NCI-H460 (cell line): ENCODE results near the gene FOLR1. TPM values are rescaled to one million over a fixed set of nuclear protein-coding genes. Genes with fewer than 3 reads are reported as not detected.
"Not testable (repeated sequence)": the region's sequence is repeated elsewhere in the genome, so short reads cannot be mapped to it uniquely, and the experiment has no call there.

Experiments used
- DNase-seq: peaks from one replicate; pipeline ENCODE4 v3.0.0-alpha.2; 2016; ENCODE audit warnings: low read depth; ENCODE audit errors: extremely low read depth
- polyA plus RNA-seq: library from polyadenylated mRNA; depleted of rRNA; stranded (reverse); fragments of >200 nt; gene quantifications from 2 replicates; pipeline ENCODE4 v1.2.3, GENCODE V29; 2014; cell fraction: nucleus; rRNA removed
- total RNA-seq: library from RNA; depleted of rRNA; stranded (reverse); fragments of >200 nt; shearing (Covaris generic); gene quantifications from 2 replicates; pipeline ENCODE4 v1.2.3, GENCODE V29; 2014; rRNA removed

FOLR1 gene
- total RNA-seq: not detected in 2 replicates
- polyA plus RNA-seq: not detected in 2 replicates

GRCh38 chr11:72191961-72192381 is at the start of gene FOLR1:
Gene FOLR1, plus strand, starts transcription at chr11:72192140. Its CDS starts 34 bp downstream, at chr11:72192174.
- no peak for DNase-seq

DNA sequence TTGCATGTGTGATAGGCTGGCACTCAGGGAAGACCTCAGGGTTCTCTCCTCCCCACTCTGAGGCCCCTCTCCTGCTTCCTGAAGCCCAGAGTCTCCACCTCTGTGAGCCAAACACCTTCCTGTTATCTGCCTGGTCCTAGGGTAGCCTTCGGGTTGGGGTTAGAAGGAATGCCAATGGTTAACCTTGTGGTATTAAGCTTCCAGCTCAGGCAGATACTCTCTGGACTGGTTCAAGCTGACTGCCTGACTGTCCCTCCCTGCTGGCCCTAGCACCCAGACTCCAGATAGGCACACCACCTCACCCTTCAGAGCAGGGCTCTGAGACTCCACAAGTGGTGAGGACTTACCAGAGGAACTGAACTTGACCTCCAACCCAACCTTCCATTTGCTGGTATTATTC is 49.4 kb upstream of the FOLR1 start:
- DNase-seq: not testable (repeated sequence)

DNA sequence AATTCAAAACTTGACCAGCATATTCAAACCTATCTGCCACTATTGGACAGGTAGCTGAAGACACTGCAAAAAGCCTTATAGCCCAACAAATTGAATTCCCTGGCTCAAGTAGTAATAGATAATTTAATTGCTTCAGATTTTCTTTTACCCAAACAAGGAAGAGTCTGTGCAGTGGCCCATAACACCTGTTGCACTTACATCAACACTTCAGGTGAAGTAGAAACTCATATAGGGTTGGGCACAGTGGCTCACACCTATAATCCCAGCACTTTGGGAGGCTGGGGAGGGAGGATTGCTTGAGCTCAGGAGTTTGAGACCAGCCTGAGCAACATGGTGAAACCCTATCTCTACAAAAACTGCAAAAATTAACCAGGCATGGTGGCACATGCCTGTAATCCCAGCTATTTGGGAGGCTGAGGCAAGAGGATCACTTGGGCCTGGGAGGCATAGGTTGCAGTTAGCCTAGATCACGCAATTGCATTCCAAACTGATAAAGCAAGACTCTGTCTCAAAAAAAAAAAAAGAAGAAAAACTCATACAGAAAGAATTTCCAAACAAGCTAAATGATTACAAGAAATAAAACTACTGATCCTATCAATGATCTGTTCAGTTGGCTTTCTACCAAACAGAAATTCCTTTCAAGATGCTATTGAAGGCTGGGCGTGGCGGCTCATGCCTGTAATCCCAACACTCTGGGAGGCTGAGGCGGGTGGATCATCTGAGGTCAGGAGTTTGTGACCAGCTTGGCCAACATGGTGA is 47.0 kb upstream of the FOLR1 start:
- no peak for DNase-seq

GRCh38 chr11:72146625-72147024 is 45.3 kb upstream of the FOLR1 start:
- no peak for DNase-seq

DNA sequence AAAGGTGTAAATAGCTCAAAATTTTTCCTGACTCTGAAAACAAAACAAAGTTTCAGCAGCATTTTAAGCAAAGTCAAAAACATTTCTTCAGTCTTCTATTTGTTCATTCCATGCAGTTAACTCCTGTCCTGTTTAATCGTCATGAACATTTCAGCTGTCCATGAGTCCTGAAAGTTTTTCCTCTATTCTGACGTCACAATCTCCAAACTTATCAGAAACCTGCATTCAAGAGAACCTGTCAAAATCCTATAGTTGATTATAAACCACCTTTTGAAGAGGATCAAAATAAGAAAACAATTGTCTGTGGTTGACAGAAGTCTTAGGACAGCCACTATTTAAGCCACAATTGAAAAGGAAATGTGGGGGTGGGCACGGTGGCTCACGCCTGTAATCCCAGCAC is 41.1 kb upstream of the FOLR1 start:
- no peak for DNase-seq

GRCh38 chr11:72153874-72154273 is 38.1 kb upstream of the FOLR1 start:
- not testable (repeated sequence) for DNase-seq

DNA sequence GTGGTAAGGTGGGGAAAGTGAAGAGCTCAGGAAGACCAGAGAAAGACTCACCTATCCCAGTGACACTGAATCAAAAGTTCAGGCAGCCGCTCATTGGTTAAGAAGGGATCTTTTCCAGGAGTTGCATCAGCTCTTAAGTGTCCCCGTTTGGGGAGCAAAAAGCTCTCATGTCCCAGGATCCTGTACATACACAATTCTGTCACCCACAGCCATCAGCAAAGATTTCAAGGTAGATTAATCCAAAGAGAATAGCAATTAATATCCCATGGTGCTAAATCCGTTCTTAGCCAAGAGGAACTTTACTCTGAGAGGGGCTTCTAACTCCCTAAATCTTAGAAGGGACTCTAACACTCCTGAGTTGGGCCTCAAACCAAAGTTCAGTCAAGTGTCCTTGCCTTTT is 37.1 kb upstream of the FOLR1 start:
- DNase-seq: no peak

DNA sequence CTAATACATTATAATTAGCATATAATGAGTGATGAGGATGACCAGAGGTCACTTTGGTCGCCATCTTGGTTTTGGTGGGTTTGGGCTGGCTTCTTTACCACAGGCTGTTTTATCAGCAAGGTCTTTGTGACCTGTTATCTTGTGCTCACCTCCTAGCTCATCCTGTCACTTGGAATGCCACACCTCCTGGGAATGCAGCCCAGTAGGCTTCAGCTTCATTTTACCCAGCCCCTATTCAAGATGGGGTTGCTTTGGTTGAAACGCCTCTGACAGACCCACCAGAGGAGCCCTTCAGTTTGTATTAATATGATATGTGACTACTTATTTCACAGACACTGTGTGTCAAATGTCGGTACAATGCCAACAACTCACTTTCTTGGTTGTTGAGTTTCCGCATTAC is 36.2 kb upstream of the FOLR1 start:
- no peak for DNase-seq

DNA sequence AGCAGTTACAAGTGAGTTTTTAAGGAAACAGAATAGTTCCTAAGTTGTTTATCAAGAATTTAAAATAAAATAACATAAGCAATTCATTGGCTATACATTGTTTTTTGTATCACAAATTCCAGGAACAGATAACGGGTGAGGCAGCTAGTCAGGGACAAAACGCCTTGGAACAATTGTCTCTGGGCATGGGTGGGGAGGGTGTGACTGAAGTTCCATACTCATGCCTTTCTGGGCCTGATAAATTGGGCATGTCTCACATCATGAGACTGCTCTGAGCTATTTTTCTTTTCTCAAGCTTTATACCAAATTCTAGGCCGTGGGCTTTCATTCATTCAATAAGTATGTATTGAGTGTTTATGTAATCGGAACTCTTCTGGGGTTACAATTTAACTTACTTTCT is 34.8 kb upstream of the FOLR1 start:
- no peak for DNase-seq

- no peak for DNase-seq
These were observed 31.6 kb upstream of the FOLR1 start for GRCh38 chr11:72160319-72160718.

DNA sequence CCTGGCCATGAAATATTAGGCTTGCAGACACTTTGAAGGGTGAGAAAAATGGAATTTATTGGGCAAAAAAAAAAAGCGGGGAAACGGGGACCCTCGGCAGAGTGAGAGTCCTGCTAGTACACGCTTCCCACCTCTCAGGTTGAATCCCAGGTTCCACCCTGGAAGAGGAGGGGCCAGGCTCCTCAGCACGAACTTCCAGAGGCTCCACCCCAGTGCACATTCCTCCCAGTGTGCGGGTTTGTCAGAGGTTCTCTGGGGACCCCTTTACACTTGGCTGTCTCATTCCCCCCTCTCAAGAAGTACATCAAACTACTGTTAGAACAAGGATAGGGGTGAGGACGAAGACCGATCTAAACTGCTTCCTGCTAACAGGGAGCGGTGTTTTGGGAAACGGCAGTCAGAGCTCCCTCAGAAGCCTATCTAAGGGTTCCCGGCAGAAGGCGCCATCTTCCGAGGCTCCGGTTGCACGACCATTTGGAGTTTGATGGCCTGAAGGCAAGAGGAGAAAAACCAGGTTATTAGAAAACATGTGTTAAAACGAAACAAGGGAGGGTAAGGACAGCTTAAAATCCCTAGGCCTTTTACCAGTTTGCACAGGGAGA is 28.9 kb upstream of the FOLR1 start:
- DNase-seq: no peak

DNA sequence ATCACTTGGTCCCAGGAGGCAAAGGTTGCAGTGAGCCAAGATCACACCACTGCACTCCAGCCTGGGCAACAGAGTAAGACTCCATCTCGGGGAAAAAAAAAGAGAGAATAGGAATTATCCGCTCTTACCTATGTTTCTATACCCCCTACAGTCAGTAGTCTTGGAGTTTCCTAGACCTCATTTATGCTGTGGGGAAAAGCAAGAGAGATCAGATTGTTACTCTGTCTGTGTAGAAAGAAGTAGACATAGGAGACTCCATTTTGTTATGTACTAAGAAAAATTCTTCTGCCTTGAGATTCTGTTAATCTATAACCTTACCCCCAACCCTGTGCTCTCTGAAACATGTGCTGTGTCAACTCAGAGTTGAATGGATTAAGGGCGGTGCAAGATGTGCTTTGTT is 27.8 kb upstream of the FOLR1 start:
- DNase-seq: not testable (repeated sequence)

DNA sequence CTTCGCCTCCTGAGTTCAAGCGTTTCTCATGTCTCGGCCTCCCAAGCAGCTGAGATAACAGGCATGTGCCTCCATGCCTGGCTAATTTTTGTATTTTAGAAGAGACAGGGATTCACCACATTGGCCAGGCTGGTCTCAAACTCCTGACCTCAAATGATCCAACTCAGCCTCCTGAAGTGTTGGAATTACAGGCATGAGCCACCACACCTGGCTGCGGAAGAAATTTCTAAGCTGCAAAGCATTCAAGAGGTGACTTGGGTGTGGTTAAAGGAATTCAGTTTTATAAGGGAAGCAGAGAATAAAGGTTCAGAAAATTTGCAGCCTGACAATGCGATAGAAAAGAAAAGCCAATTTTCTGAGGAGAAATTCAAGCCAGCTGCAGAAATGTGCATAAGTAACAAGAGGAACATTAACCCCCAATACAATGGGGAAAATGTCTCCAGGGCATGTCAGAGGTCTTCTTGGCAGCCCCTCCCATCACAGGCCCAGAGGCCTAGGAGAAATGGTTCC is 22.8 kb upstream of the FOLR1 start:
- not testable (repeated sequence) for DNase-seq

DNA sequence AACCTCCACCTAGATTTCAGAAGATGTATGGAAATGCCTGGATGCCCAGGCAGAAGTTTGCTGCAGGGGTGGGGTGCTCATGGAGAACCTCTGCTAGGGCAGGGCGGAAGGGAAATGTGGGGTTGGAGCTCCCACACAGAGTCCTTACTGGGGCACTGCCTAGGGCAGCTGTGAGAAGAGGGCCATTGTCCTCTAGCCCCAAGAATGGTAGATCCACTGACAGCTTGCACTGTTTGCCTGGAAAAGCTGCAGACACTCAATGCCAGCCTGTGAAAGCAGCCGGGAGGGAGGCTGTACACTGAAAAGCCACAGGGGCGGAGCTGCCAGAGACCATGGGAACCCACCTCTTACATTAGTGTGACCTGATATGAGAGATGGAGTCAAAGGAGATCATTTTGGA is 22.2 kb upstream of the FOLR1 start:
- DNase-seq: not testable (repeated sequence)

GRCh38 chr11:72172043-72172442 is 19.9 kb upstream of the FOLR1 start:
- DNase-seq: not testable (repeated sequence)

DNA sequence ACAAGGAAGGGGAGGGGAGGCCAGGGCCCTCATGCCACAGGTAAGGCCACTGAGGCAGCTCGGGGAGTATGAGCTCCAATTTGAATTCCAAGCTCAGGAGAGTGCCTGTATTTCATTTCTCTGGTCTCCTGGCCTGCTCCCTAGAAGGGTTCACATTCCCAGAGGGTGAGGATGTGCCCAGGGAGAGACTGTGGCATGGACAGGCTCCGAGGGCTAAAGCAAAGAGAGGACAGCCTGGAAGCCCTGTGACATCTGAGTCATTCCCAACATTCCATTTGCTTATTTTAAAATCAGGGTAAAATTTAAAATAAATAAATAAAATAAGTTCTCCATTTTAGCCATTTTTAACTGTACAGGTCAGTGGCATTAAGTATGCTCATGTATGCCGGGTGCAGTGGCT is 18.6 kb upstream of the FOLR1 start:
- DNase-seq: no peak

DNA sequence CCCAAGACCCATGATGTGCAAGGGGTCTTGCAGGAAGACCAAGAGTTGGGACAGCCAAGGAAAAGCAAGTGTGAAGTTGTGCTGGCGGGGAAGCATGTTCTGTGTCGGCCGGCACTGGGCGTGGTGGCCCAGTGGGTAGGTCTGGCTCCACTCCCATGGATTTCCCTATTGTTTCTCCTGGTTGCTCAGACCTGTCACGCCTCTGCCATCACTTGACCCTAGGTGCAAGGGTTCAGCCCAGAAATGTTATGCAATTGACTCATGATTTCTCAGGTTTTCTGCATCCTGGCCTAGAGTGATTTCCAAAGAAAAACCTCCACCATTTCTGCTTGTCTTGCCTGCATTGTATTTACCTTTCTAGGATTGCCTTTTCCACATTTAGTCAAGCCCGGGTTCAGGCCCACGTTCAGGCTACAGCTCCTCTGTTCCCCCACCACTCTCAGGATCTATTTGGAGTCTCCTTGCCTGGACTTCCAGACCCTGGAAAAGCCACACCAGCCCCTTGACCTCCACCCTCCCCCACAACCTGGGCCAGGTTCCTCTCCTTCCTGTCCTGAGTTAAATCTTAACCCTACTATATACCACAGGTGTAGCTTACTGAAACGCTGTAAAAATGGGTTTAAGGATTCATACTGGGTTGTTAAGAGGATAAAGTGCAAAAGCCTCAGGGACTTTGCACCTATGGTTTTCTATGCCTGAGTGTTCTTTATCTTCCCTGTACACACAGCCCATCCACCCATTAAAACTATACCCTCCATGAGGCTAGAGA is 17.5 kb upstream of the FOLR1 start:
- DNase-seq: no peak

- DNase-seq: no peak
These were observed 14.3 kb upstream of the FOLR1 start for GRCh38 chr11:72177656-72178055.

DNA sequence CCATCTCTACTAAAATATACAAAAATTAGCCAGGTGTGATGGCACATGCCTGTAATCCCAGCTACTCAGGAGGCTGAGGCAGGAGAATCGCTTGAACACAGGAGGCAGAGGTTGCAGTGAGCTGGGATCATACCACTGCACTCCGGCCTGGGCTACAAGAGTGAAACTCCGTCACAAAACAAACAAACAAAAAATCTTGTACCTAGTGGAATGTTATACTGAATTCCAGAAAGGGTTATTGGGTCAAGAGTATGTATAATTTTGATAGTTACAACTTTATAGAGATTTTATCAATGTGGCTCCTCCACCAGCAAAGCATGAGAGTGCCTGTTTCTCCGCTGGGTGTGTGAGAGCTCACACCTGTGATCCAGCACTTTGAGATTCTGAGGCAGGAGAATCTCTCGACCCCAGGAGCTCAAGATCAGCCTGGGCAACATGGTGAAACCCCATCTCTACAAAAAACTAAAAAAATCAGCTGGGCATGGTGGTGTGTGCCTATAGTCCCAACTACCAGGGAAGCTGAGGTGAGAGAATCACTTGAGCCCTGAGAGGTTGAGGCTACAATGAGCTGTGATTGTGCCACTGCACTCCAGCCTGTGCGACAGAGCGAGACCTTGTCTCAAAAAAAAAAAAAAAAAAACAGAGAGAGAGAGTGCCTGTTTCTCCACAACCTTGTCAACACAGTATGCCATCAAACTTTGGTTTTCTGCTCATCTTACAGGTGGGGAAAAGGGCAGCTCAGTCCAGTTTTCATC is 12.7 kb upstream of the FOLR1 start:
- no peak for DNase-seq

DNA sequence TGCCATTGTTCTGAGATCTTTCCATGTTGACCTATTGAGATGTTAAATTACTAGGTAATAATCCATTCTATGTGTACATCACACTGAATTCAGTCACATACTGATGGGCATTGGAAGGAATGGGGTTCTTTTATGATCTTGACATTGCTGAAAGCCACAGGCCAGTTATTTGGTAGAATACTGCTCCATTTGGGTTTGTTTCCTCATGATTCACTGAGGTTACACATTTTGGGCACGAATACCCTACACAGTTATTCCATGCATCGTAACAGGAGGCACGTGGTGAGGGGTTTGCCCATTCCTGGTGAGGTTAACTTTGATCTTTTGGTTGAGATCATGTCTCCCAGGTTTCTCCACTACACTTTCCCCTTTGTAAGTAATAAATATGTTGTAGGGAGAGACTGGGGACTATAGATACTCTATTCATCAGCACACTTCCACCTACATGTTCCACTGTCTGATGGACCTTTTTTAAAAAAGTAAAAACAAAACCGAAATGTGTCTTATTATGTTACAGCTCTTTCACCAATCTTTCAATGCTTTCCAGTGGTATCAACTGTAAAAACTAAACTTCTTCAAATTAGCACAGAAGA is 12.0 kb upstream of the FOLR1 start:
- DNase-seq: no peak
